DND-41 (cell line): ENCODE measurements around the gene RNF157.
A peak's percentile ranks its signal among the peaks of the same experiment; 100 is the strongest.

Experiments used
- ATAC-seq: fragments of 200-7000 bp; cut with Tn5 transposase; 3 replicates; pipeline ENCODE4 v1.9.1; 2021; ENCODE audit warnings: low read depth; ENCODE audit not compliant: insufficient read depth
- DNase-seq: peaks from one replicate; pipeline ENCODE4 v3.0.0-alpha.2; 2020
- H2AFZ ChIP-seq: 2 replicates; pipeline ENCODE4 v1.6.0; 2012; ENCODE audit warnings: low read depth, low read length
- H3K27ac ChIP-seq: 2 replicates; pipeline ENCODE4 v1.5.1; 2012; ENCODE audit warnings: low read length, inconsistent platforms
- H3K27me3 ChIP-seq: fragments of 200-600 bp; sonication (generic); 2 replicates; pipeline ENCODE4 v1.6.0; 2012; ENCODE audit warnings: low read length, mild to moderate bottlenecking, inconsistent platforms; ENCODE audit not compliant: insufficient read depth, poor library complexity
- H3K36me3 ChIP-seq: 2 replicates; pipeline ENCODE4 v1.5.1; 2012; ENCODE audit warnings: low read length, inconsistent platforms; ENCODE audit not compliant: insufficient read depth
- H3K4me1 ChIP-seq: 2 replicates; pipeline ENCODE4 v1.5.1; 2012; ENCODE audit warnings: mild to moderate bottlenecking, low read length; ENCODE audit not compliant: insufficient read depth
- H3K4me2 ChIP-seq: 2 replicates; pipeline ENCODE4 v1.6.0; 2012; ENCODE audit warnings: mild to moderate bottlenecking, moderate library complexity, low read length, inconsistent platforms; ENCODE audit not compliant: insufficient read depth
- H3K4me3 ChIP-seq, 2 experiments: fragments of 200-600 bp in 1 of 2; shearing (Covaris generic) in 1 of 2; 2 replicates each; pipeline ENCODE4 v1.5.1; 2012 to 2016; ENCODE audit warnings: inconsistent platforms in 2 of 2, low read length in 2 of 2, mild to moderate bottlenecking in 2 of 2, low read depth in 1 of 2, moderate library complexity in 1 of 2
- H3K79me2 ChIP-seq: 2 replicates; pipeline ENCODE4 v1.6.0; 2012; ENCODE audit warnings: low read length, inconsistent platforms; ENCODE audit not compliant: insufficient read depth
- H3K9ac ChIP-seq: 2 replicates; pipeline ENCODE4 v1.6.0; 2012; ENCODE audit warnings: low read depth, mild to moderate bottlenecking, inconsistent platforms, low read length, moderate library complexity
- H3K9me3 ChIP-seq: 2 replicates; pipeline ENCODE4 v1.5.1; 2012; ENCODE audit warnings: low read length, moderate library complexity, mild to moderate bottlenecking, inconsistent platforms; ENCODE audit not compliant: insufficient read depth, severe bottlenecking
- H4K20me1 ChIP-seq: 2 replicates; pipeline ENCODE4 v1.6.0; 2012; ENCODE audit warnings: low read length; ENCODE audit not compliant: insufficient read depth
- CTCF ChIP-seq: IDR thresholded peaks from 2 replicates; pipeline ENCODE4 v1.5.1; 2012; ENCODE audit warnings: borderline replicate concordance, low read length, moderate library complexity, mild to moderate bottlenecking; ENCODE audit not compliant: poor library complexity, severe bottlenecking; ENCODE audit errors: extremely low read depth
- EZH2 ChIP-seq: IDR thresholded peaks from 3 replicates; pipeline ENCODE4 v1.6.1; 2012; ENCODE audit warnings: borderline replicate concordance, low read depth, mild to moderate bottlenecking, moderate library complexity, low read length, inconsistent platforms; ENCODE audit not compliant: severe bottlenecking

The RNF157 gene

GRCh38 chr17:76107509-76107908, 132.8 kb downstream of the RNF157 start:
- Histone ChIP-seq H3K4me3 (no peak overlapping the region), H3K4me1 (peaks cover 17% of the 10 kb centered on the region), H3K27ac (no peak overlapping the region), H3K79me2 (peaks cover 16% of the 10 kb centered on the region), H3K36me3 (no peaks in the 10 kb centered on the region; the same call in 1 of the 2 replicates), H3K27me3 (no peaks in the 10 kb centered on the region), H3K9me3 (no peaks in the 10 kb centered on the region), H3K9ac (no peak overlapping the region), H4K20me1 (no peaks in the 10 kb centered on the region), H3K4me2 (no peak overlapping the region), H2AFZ (no peak overlapping the region)
- ATAC-seq = no peak
- no peak for DNase-seq
- TF ChIP-seq CTCF (peak; percentile 52), EZH2 (no peak)

GRCh38 chr17:76106703-76107102, 133.6 kb downstream of the RNF157 start:
- Histone ChIP-seq H3K4me1 (peaks cover 25% of the 10 kb centered on the region), H3K27me3 (no peaks in the 10 kb centered on the region), H3K27ac (no peak overlapping the region), H3K9ac (no peak overlapping the region), H4K20me1 (no peaks in the 10 kb centered on the region), H3K36me3 (peaks cover 6% of the 10 kb centered on the region), H2AFZ (no peak overlapping the region), H3K79me2 (peaks cover 24% of the 10 kb centered on the region), H3K4me2 (no peak overlapping the region), H3K9me3 (no peaks in the 10 kb centered on the region), H3K4me3 (no peak overlapping the region)
- no peak for ATAC-seq
- TF ChIP-seq CTCF (no peak), EZH2 (no peak)
- no peak for DNase-seq

- ATAC-seq (no peak), DNase-seq (no peak)
- H3K36me3 ChIP-seq = peaks cover 22% of the 10 kb centered on the region
- no peak overlapping the region for H3K4me2 ChIP-seq
- peaks cover 29% of the 10 kb centered on the region for H3K4me1 ChIP-seq
- no peak for TF ChIP-seq EZH2
- no peak for TF ChIP-seq CTCF
- no peaks in the 10 kb centered on the region for H4K20me1 ChIP-seq
- H2AFZ ChIP-seq = no peak overlapping the region
- peak overlapping the region; percentile 64; the same call in 1 of the 2 replicates for H3K9ac ChIP-seq
- H3K27ac ChIP-seq = no peak overlapping the region
- no peaks in the 10 kb centered on the region for H3K27me3 ChIP-seq
- H3K79me2 ChIP-seq = peaks cover 28% of the 10 kb centered on the region
- H3K4me3 ChIP-seq = no peak overlapping the region
- no peaks in the 10 kb centered on the region for H3K9me3 ChIP-seq
Observed at GRCh38 chr17:76104896-76105231, 135.4 kb downstream of the RNF157 start.
